Measurements from ENCODE around the gene SPCS2.
"Not testable (repeated sequence)": the region's sequence is repeated elsewhere in the genome, so short reads cannot be mapped to it uniquely, and the experiment has no call there.

The SPCS2 gene

DNA sequence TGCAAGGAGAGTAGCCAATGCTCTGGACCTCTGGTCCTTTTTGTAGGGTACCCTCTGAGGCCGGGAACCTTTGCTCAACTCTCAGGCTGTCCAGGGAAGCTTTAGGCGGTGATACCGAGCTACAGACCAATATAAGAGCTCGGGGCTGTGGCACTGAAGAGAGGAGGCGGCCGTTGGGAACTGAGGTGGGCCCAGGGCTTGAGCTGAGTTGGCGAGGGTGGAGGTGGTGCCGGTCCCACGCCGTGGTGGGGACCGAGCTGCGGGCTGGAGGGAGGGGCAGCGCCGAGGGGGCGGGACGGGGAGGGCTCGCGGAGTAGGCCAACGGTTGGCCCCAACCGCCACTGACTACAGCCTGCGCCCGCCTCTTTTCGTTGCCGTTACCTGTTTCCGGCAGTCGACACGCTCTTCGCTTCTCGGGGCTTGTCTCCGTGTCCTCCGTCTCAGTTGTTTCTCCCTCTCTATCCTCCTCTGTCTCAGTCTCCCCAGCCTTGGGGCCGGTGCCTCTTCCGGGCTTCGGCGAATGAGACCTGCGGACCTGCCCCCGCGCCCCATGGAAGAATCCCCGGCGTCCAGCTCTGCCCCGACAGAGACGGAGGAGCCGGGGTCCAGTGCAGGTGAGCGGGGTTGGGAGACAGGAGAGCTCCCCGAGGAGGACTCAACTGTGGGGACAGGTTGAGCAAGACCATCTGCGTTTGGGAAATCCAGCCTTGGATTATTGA, 39.6 kb downstream of the SPCS2 start, which contains the start of gene NEU3:
Gene NEU3, plus strand, starts transcription at position 393 of the 719 bp plus-strand sequence. Its CDS starts 128 bp downstream, at position 521.
- Histone ChIP-seq H3K36me3 (ENCODE audit: control insufficient read depth, insufficient read depth, low read length) (no peaks in the 10 kb centered on the region), H3K4me3 (replicated peaks; ENCODE audit: low read depth, low read length) (peak within 1 kb of the TSS; percentile 75), H3K27me3 (replicated peaks; ENCODE audit: control insufficient read depth, insufficient read depth, low read length) (no peaks in the 10 kb centered on the region)
- no peak for TF ChIP-seq CTCF (IDR thresholded peaks at IDR 0.05; ENCODE audit: insufficient read depth, low read length, poor library complexity, severe bottlenecking)
- peak; percentile 88 for DNase-seq (ENCODE audit: extremely low read depth, insufficient read length)

- Histone ChIP-seq H3K36me3 (ENCODE audit: control insufficient read depth, insufficient read depth, low read length) (peaks cover under 1% of the 10 kb centered on the region; the same call in 1 of the 2 replicates), H3K4me3 (replicated peaks; ENCODE audit: low read depth, low read length) (peak overlapping the region; percentile 75), H3K27me3 (replicated peaks; ENCODE audit: control insufficient read depth, insufficient read depth, low read length) (no peaks in the 10 kb centered on the region)
- DNase-seq (ENCODE audit: extremely low read depth, insufficient read length), result no peak
- TF ChIP-seq CTCF (IDR thresholded peaks at IDR 0.05; ENCODE audit: insufficient read depth, low read length, poor library complexity, severe bottlenecking), result no peak
Observed at GRCh38 chr11:74989260-74989638, 40.2 kb downstream of the SPCS2 start.

- not testable (repeated sequence) for H3K27me3 ChIP-seq (replicated peaks; ENCODE audit: control insufficient read depth, insufficient read depth, low read length); H3K36me3 ChIP-seq (ENCODE audit: control insufficient read depth, insufficient read depth, low read length); DNase-seq (ENCODE audit: extremely low read depth, insufficient read length)
- peak overlapping the region; percentile 75 for H3K4me3 ChIP-seq (replicated peaks; ENCODE audit: low read depth, low read length)
Observed at GRCh38 chr11:74990150-74990549, 41.1 kb downstream of the SPCS2 start.

GRCh38 chr11:74990941-74991340, 41.9 kb downstream of the SPCS2 start:
- Histone ChIP-seq H3K36me3 (ENCODE audit: control insufficient read depth, insufficient read depth, low read length) (peaks cover 11% of the 10 kb centered on the region), H3K27me3 (replicated peaks; ENCODE audit: control insufficient read depth, insufficient read depth, low read length) (no peaks in the 10 kb centered on the region), H3K4me3 (replicated peaks; ENCODE audit: low read depth, low read length) (0 out of 2 replicates have a peak overlapping the region, but pooled peaks have one; percentile 26)
- no peak for DNase-seq (ENCODE audit: extremely low read depth, insufficient read length)
- no peak for TF ChIP-seq CTCF (IDR thresholded peaks at IDR 0.05; ENCODE audit: insufficient read depth, low read length, poor library complexity, severe bottlenecking)

GRCh38 chr11:74992852-74993251, 43.8 kb downstream of the SPCS2 start:
- peak; percentile 37 for DNase-seq (ENCODE audit: extremely low read depth, insufficient read length)
- Histone ChIP-seq H3K36me3 (ENCODE audit: control insufficient read depth, insufficient read depth, low read length) (peaks cover 14% of the 10 kb centered on the region), H3K27me3 (replicated peaks; ENCODE audit: control insufficient read depth, insufficient read depth, low read length) (no peaks in the 10 kb centered on the region), H3K4me3 (replicated peaks; ENCODE audit: low read depth, low read length) (no peak overlapping the region; the same call in 1 of the 2 replicates)
- no peak for TF ChIP-seq CTCF (IDR thresholded peaks at IDR 0.05; ENCODE audit: insufficient read depth, low read length, poor library complexity, severe bottlenecking)

DNA sequence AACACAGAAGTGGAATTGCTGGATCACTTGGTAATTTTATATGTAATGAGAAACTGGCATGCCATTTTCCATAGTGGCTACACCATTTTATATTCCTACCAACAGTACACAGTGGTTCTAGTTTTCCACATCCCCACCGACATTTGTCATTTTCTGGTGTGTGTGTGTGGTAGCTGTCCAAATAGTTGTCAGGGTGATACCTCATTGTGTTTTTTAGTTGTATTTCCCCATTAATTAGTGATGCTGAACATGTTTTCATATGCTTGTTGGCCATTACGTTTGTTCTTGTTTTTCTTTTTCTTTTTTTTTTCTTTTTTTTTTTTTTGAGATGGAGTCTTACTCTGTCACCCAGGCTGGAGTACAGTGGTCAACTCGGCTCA, 51.9 kb downstream of the SPCS2 start:
- Histone ChIP-seq H3K36me3 (ENCODE audit: control insufficient read depth, insufficient read depth, low read length) (peaks cover 11% of the 10 kb centered on the region), H3K4me3 (replicated peaks; ENCODE audit: low read depth, low read length) (no peak overlapping the region), H3K27me3 (replicated peaks; ENCODE audit: control insufficient read depth, insufficient read depth, low read length) (no peaks in the 10 kb centered on the region)
- TF ChIP-seq CTCF (IDR thresholded peaks at IDR 0.05; ENCODE audit: insufficient read depth, low read length, poor library complexity, severe bottlenecking), result no peak
- DNase-seq (ENCODE audit: extremely low read depth, insufficient read length), result no peak
